GM21447 (cell line): ENCODE results near the gene ZNF280C.

Experiments
- ATAC-seq: cut with Tn5 transposase; IDR thresholded peaks from one replicate; pipeline ENCODE4 v1.9.1; 2021; ENCODE audit not compliant: unreplicated experiment

The ZNF280C gene

DNA sequence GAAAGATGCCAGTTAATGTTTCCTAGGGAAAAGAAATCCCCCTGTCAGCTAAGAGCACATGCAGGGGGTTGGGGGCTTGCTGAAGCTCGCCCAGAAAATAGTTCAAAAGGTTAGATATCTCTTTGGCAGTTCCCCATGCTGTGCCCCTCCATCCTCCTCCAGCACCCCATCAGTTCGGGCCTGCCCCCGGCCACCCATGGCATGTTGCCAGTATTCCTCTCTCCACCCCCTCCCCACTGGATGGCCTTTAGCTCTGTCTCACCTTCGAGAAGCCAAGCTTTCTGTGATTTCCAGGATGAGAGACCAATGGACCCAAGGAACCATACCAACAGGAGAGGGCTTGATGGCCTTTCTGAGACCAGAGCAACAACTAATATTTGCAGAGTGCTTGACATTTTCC, 91.8 kb downstream of the ZNF280C start:
- no peak for ATAC-seq

DNA sequence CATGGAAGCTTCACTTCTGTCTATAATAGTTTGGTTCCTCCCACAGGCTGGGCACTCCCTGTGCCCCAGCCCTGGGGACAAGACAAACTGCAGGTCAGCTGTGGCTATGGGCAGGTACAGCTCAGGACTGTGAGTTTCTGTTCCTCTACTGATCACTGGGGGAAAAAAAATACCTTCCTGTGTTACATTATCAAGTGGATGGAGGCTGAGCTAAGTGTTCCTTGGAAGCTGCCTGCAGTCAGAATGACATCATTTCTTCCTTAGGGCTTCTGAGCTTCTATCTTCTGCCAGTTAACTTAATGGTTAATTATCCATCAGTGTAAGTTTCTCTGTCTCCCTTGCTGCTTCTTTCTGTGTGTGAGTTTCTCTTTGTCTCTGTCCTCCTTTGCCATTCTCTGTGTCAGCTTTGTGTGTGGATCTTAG, 92.3 kb downstream of the ZNF280C start:
- ATAC-seq = peak; percentile 70

DNA sequence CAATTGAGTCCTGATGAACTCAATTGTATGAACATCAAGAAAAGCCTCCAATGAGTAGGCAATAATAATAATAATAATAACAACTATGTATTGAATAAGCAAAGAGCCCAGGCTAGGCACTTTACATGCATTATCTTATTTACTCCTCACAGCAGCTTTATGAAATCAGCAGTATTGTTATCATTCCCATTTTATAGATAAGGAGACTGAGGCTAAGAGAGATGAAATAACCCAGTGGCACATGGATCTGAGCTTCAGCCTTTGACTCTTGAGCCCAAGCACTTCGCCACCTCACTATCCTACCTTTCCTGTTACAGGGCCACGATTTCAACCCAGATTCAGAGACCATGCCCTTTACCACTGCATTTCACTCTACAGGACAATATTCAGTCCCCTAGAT, 93.8 kb downstream of the ZNF280C start:
- no peak for ATAC-seq

DNA sequence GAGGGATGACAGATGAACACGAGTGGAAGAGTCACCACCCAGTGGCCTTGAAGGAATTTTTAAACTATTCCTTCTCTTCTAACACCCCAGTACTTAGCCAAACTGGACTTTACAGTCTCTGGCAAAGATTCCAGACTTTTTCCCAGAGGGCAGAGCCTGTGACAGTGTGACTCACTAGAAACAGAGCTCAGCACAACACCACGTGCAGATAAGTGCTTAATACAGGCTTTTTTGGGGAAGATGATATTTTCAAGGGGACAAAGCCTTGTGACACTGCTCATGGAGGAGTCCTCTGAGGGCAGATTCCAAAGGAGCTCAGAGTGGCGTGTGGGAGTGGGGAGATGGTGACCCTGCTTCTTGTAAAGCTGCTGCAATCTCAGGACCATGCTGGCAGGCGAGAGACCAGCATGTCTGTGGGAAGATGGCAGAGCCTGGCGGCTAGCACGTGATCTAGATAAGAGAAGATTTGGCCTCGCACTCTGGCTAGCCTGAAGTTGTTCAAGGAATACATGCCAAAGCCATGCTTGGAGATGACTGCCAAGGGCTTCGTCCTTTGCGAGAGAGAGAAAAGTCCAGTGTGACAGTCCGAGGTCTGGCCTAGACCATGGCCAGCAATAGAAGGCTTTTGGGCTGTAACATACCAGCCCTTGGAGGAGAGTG, 94.5 kb downstream of the ZNF280C start:
- no peak for ATAC-seq

DNA sequence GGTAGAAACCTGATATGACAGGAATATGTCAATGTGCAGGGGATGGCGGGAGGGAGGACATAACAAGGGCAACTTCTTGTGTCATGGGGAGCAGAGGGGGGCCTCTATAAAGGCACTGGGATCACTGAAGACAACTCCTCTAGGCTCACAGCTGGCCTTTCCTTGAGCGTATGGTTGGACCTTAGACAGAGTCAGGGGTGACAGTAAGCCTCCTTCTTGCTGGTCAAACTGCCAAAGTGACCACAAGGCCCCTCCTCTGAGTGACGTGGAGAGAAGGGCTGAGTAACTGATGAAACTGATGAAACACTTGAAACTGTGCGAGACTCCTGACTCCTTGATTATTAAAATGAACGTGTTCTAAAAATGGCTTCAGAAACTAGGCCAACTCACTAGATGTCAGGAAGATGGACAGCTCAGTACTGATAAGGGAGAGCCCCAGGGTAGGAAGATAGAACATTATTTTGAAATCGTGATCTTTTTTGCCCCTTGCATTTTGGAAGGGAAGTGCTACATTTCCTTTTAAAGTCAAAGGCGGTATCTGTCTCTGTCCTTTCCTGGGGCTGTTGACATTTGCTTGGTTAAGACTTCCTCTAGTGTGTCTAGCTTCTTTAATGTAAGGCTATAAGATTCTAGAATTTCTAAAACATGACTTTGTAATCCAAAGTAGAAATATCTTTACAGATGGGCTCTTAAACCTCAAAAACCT, 95.4 kb downstream of the ZNF280C start:
- ATAC-seq = peak; percentile 38

DNA sequence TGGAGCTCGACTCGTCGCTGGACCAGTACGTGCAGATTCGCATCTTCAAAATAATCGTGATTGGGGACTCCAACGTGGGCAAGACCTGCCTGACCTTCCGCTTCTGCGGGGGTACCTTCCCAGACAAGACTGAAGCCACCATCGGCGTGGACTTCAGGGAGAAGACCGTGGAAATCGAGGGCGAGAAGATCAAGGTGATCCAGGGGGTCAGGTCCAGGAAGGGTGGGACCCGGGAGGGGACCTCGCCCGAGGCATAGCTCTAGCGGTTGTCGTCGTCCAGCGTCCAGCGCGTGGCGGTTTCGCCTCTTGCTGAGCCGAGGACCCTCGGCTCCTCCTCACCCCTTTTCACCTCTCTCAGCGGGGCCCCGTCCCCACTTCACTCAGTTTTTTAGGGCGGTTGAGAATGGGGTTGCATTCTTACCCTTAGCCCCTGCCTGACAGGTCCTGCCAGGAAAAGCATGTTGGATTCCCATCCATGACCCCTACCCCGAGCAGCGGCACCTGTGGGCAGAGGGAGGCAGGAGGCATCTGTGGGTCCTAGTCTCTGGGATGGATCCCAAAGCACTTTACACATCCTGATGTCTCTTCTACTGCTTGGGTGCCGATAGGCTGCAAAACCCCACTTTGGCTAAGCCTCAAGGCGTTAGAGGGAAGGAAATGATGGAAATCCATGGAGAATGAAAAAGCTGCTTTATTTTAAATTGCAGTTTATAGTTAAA, 96.4 kb downstream of the ZNF280C start:
- ATAC-seq = no peak

DNA sequence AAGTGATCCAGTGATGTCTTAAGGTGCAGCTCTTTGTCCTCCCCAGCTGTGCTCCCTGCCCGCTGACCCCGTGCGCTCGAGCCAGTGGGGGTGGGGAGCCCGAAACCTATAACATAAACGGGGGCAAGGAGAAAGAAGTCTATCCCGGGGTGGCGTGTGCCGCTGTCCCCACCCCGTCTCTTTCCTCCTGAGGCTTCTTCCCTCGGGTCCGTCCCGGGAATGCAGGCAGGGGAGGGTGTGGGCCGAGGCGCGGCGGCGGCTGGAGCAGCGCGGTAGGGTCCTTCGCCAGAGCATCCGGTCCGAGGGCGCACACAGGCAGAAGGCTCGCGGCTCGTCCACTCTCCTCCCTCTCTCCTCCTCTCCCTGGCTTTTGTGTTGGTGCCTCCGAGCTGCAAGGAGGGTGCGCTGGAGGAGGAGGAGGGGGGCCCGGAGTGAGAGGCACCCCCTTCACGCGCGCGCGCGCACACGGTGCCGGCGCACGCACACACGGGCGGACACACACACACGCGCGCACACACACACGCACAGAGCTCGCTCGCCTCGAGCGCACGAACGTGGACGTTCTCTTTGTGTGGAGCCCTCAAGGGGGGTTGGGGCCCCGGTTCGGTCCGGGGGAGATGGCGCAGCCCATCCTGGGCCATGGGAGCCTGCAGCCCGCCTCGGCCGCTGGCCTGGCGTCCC, 97.1 kb downstream of the ZNF280C start, which contains the start of gene RAB33A:
Gene RAB33A (plus strand): TSS at position 517 of the 681 bp plus-strand sequence. CDS start 101 bp downstream, at position 618.
- ATAC-seq = peak; percentile 9

DNA sequence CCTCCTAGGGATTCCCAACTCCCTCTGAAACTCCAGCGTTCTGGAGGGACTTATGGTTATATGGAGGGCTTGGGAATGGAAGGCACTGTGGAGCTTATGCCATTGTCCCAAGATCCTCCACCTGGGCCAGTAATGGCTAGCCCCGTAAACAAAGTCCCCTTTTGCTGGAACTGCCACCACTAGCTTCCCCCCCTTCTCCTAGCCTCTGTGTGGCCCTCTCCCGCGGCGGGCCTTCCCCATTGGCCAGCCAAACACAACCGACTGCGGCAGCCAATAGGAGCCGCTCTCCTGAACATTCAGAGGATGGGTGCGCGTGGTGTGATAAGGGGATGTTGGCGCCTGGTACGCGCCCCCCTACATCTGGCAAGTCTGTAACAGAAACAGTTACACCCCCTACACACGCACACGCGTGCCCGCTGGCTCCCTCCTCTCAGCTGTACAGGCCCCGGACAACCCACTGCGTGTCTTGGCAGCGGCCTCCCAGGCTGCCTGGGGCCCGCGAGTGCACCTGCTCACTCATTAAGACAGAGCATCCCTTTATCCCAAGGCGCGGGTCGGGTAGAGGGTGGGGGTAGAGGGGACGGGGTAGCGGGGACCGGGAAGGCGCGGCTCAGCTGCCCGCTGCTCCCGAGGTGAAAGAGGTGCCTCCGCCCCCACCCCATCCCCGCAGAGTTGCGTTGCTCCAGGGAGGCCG, 97.8 kb downstream of the ZNF280C start:
- peak; percentile 67 for ATAC-seq

DNA sequence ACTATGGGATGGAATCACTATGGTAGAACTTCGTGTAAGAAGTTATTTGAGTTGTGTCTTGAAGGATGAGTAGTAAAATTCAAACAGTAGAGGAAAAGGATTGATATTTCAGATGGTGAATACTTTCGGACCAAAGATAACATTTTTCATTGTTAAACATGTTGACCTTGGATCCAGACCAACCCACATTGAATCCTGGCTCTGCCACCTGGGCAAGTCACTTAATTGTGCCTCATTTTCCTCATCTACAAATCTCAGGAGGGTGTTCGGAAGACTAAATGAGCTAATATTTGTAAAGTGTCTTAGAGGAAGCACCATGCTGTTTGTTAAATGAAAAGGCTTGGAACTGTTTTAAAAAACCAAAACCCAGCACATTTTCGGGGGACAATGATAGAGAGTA, 101.7 kb downstream of the ZNF280C start:
- no peak for ATAC-seq

DNA sequence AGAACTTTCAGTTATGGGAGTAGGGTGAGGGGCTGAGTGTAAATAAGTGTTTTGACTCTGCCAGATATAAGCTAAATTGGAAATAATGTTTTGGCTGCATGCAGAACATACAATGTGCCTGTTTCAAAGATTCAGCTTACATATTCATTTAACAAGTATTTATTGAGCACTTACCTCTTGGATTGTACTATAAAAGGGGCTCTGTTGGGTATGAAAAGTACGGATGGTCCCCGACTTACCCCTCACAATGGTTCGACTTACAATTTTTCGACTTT, 102.3 kb downstream of the ZNF280C start:
- ATAC-seq = no peak

DNA sequence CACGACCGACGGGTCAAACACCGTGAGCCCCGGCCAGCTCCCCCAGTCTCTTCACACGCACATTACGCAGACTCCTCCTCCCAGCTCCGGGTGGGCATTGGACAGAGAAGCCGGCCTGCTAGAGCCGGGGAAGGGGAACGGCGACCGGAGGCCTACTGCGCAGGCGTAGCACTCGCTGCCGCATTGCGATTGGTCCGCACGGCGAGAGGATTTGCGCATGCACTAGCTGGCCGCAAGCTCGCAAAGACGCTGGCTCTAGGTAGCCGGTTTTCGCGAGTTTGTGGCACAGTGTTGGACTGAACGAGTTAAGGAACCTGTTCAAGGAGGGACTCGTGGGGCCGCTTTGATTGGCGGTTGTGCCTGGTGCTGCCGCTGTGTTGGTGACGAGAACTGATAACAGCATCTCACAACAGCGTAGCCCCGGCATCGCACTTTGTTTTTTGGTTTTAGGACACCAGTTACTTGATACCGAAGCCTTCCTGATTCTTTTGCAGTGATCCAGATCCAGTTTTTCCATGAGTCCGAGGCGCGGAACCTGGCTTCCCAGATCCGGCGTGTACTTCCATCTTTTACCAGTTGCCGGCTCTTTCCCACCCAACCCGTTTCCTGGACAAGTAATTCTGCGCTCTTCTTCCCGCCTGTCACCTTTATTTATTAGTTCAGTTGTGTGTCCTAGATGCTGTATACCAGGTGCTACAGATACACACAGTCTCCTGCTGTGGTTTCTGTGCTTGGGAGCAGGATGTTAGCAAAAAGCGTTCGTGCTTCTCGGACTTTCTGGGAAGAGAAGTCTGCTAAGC, 102.8 kb downstream of the ZNF280C start, which contains the start of gene AIFM1:
Gene AIFM1 (minus strand): TSS at position 139 of the 800 bp plus-strand sequence. CDS start 185 bp downstream, outside the sequence.
- peak; percentile 90 for ATAC-seq

DNA sequence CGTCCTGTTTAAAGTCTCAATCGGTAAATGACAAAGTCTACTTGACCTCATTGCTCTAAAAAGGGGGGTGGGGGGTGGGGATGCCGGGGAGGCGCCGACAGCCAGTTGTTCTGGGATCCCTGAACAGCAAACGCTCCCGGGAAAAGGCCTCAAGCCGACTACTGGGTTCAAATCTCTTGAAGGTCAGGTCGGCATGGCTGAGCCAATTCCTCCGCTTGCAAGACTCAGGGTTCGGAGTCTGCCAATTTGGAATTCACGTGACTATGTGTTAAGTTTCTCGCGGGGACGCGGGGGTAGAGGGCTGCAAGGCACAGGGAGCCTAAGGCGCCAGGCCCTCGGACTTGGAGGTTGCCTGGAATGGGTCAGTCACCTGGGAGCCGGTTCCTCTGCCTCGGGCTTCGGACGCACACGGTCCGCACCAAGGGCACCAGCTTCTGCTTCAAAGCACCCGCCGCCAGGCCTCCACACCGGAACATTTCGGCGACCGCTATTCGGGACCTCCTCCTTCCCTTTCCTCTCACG, 103.5 kb downstream of the ZNF280C start:
- ATAC-seq = no peak

DNA sequence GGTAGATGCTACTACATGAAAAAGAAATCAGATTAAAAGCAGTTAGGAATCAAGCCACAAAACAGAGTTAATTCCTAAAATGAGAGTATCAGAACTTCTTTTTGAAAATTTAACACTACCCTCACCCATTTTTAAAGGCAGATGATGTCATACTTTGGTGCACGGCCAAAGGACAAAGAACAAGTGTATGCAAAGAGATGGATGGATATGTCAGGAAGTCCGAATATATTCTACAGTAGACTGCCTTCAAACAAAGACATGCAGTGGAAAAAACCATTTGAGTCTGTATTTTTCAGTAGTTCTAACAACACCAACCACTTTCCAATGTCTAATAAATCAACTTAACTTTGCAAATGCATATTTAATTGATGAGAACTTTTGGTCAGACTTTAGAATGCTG, 105.3 kb downstream of the ZNF280C start:
- no peak for ATAC-seq

DNA sequence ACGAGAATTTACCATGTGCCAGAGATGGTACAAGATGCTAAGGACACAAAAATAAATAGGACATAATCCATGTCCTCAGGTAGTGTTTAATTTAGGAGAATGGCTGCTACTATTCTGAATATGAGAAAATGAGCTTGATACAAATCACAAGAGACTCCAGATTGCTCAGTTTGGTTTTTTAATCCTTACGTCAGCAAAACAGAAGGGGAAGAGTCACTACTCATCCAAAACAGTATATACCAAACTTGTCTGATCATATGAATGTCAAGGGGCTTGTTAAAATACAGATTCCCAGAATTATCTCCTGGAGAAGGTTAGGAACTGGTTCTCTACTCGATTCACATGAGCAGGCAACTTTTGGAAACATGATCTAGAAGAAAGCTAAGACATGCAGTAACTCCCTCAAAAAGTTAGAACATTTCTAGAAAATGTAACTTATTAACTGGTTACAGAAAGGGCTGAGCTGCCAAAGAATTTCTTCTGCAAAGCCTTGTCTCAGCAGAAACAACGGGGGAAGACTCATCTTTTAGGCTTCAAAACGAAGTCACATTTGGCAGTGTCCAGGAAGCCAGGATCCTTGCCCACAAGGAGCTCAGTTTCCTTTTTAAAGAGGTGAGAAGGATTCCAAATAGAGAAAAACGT, 106.5 kb downstream of the ZNF280C start:
- no peak for ATAC-seq

DNA sequence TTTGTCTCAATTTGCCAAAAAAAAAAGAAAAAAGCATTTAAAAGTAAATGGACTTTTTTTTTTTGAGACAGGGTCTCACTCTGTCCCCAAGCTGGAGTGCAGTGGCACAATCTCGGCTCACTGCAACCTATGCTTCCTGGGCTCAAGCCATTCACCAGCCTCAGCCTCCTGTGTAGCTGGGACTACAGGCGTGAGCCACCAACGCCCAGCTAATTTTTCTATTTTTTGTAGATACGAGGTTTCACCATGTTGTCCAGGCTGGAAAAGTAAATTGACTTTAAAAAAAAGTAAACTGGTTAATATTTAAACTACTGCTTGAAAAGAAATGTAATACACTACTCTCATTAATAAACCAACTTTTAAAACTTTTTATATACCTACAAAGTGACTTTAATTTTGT, 108.9 kb downstream of the ZNF280C start:
- no peak for ATAC-seq

DNA sequence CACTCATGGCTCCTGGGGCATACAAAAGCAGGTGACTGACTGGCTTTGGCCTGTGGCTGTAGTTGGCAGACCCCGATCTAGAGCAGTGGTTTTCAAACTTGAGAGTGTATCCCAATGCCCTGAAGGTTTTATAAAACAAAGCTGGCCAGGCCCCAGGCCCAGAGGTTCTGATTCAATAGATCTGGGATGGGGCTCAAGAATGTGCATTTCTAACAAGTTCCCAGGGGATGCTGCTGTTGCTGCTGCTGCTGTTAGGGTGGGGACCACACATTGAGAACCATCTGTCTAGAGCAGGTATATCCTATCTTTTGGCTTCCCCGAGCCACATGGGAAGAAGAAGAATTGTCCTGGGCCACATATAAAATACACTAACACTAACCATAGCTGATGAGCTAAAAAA, 110.4 kb downstream of the ZNF280C start:
- ATAC-seq = no peak

DNA sequence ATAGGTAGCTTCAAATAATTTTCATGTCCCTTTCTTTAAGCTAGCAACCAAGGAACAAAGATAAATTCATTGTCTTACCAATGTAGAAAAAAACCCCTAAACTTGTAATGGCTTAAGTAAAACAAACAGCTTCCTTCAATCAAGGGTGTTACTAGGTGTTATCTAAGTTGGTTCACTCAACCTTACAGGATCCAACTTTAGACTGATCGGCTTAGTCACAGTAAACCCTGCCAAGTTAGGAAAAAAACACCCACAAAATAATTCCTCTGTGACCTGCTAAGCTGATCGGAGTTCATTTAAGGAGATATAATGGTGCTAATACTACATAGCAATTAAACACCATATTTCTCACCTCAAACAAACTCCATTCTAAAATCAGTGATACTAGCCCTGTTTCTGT, 113.1 kb downstream of the ZNF280C start:
- no peak for ATAC-seq
